Panc1 (cell line): ENCODE measurements around the gene ZACN.
A peak's percentile ranks its signal among the peaks of the same experiment; 100 is the strongest.

Source experiments
- POLR2AphosphoS5 ChIP-seq: IDR thresholded peaks from 2 replicates; pipeline ENCODE4 v1.6.1; 2012; ENCODE audit warnings: mild to moderate bottlenecking, low read depth, low read length, moderate library complexity
- TCF7L2 ChIP-seq: IDR thresholded peaks from 2 replicates; pipeline ENCODE4 v1.6.1; 2011; ENCODE audit warnings: mild to moderate bottlenecking, low read depth, low read length, inconsistent platforms
- TF ChIP-seq, protein P1 (sequence below): fragments of 450-650 bp; IDR thresholded peaks from 2 replicates; pipeline ENCODE4 v1.5.1; 2017; ENCODE audit warnings: mild to moderate bottlenecking
- TF ChIP-seq, protein P2 (sequence below), 2 experiments: IDR thresholded peaks; 2 replicates each; pipeline ENCODE4 v1.6.1; 2011 to 2012; ENCODE audit warnings: low read depth in 2 of 2, control low read depth in 1 of 2, low read length in 1 of 2, mild to moderate bottlenecking in 1 of 2, moderate library complexity in 1 of 2; ENCODE audit not compliant: insufficient read depth in 1 of 2

DNA sequence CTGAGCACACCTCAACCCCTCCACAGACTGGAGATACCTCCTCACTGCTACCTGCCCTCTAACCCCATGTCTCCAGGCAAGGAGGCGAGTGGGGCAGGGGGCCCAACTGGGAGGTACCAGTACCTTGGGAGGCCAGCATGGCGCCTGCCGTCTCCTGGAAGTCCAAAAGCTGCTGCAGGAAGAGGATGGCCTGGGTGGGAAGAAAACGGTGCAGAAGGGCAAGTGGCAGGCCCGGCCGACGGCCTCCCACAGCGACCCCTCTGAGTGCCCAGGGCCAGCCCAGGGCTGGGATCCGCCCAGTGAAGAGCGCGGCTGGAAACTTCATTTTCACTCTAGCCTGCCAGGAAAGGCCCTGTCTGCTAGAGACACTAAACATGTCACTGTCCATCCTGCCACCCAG, 8.5 kb downstream of the ZACN start:
- TF ChIP-seq TCF7L2 (no peak), POLR2AphosphoS5 (peak; percentile 5; the same call in 1 of the 2 replicates)
- TF ChIP-seq, protein P1, sequence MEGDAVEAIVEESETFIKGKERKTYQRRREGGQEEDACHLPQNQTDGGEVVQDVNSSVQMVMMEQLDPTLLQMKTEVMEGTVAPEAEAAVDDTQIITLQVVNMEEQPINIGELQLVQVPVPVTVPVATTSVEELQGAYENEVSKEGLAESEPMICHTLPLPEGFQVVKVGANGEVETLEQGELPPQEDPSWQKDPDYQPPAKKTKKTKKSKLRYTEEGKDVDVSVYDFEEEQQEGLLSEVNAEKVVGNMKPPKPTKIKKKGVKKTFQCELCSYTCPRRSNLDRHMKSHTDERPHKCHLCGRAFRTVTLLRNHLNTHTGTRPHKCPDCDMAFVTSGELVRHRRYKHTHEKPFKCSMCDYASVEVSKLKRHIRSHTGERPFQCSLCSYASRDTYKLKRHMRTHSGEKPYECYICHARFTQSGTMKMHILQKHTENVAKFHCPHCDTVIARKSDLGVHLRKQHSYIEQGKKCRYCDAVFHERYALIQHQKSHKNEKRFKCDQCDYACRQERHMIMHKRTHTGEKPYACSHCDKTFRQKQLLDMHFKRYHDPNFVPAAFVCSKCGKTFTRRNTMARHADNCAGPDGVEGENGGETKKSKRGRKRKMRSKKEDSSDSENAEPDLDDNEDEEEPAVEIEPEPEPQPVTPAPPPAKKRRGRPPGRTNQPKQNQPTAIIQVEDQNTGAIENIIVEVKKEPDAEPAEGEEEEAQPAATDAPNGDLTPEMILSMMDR: no peak
- TF ChIP-seq, protein P2, sequence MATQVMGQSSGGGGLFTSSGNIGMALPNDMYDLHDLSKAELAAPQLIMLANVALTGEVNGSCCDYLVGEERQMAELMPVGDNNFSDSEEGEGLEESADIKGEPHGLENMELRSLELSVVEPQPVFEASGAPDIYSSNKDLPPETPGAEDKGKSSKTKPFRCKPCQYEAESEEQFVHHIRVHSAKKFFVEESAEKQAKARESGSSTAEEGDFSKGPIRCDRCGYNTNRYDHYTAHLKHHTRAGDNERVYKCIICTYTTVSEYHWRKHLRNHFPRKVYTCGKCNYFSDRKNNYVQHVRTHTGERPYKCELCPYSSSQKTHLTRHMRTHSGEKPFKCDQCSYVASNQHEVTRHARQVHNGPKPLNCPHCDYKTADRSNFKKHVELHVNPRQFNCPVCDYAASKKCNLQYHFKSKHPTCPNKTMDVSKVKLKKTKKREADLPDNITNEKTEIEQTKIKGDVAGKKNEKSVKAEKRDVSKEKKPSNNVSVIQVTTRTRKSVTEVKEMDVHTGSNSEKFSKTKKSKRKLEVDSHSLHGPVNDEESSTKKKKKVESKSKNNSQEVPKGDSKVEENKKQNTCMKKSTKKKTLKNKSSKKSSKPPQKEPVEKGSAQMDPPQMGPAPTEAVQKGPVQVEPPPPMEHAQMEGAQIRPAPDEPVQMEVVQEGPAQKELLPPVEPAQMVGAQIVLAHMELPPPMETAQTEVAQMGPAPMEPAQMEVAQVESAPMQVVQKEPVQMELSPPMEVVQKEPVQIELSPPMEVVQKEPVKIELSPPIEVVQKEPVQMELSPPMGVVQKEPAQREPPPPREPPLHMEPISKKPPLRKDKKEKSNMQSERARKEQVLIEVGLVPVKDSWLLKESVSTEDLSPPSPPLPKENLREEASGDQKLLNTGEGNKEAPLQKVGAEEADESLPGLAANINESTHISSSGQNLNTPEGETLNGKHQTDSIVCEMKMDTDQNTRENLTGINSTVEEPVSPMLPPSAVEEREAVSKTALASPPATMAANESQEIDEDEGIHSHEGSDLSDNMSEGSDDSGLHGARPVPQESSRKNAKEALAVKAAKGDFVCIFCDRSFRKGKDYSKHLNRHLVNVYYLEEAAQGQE (IDR thresholded peaks at IDR 0.05; ENCODE audit: insufficient read depth in 1 of 2, low read depth in 2 of 2, low read length in 1 of 2): no peak
